NCI-H1694 (cell line): ENCODE results near the gene DOCK4.
A peak's percentile ranks its signal among the peaks of the same experiment; 100 is the strongest.

Source experiments
- DNase-seq: peaks from one replicate; lab custom pipeline; 2025; lab: John Stamatoyannopoulos, UW

DOCK4 gene

GRCh38 chr7:112007185-112007584 is 199.0 kb downstream of the DOCK4 start:
- DNase-seq: no peak

- no peak for DNase-seq
Observed at GRCh38 chr7:112006071-112006470, 200.1 kb downstream of the DOCK4 start.

- DNase-seq: no peak
Observed at GRCh38 chr7:112005205-112005775, 200.9 kb downstream of the DOCK4 start.

GRCh38 chr7:112001091-112001826 is 204.9 kb downstream of the DOCK4 start:
- no peak for DNase-seq

GRCh38 chr7:111998326-111998725 is 207.9 kb downstream of the DOCK4 start:
- DNase-seq: no peak

GRCh38 chr7:111997546-111997945 is 208.7 kb downstream of the DOCK4 start:
- no peak for DNase-seq

- no peak for DNase-seq
Observed at GRCh38 chr7:111992601-111993000, 213.6 kb downstream of the DOCK4 start.

- no peak for DNase-seq
Observed at GRCh38 chr7:111990643-111991042, 215.6 kb downstream of the DOCK4 start.

- no peak for DNase-seq
Observed at GRCh38 chr7:111987886-111988285, 218.3 kb downstream of the DOCK4 start.

- DNase-seq: no peak
Observed at GRCh38 chr7:111987115-111987826, 218.9 kb downstream of the DOCK4 start.

GRCh38 chr7:111986601-111987000 is 219.6 kb downstream of the DOCK4 start:
- DNase-seq: no peak

- no peak for DNase-seq
Observed at GRCh38 chr7:111985798-111986197, 220.4 kb downstream of the DOCK4 start.

GRCh38 chr7:111982804-111983203 is 223.4 kb downstream of the DOCK4 start:
- no peak for DNase-seq

- no peak for DNase-seq
Observed at GRCh38 chr7:111982133-111982532, 224.1 kb downstream of the DOCK4 start.

GRCh38 chr7:111980725-111981124 is 225.5 kb downstream of the DOCK4 start:
- peak; percentile 27 for DNase-seq

- no peak for DNase-seq
Observed at GRCh38 chr7:111975346-111975745, 230.9 kb downstream of the DOCK4 start.

GRCh38 chr7:111960984-111961383 is 245.2 kb downstream of the DOCK4 start:
- DNase-seq: no peak

- DNase-seq: no peak
Observed at GRCh38 chr7:111958896-111959295, 247.3 kb downstream of the DOCK4 start.

- DNase-seq: no peak
Observed at GRCh38 chr7:111958431-111958830, 247.8 kb downstream of the DOCK4 start.

- DNase-seq: no peak
Observed at GRCh38 chr7:111955616-111956015, 250.6 kb downstream of the DOCK4 start.

- no peak for DNase-seq
Observed at GRCh38 chr7:111954474-111955381, 251.5 kb downstream of the DOCK4 start.

GRCh38 chr7:111954056-111954455 is 252.1 kb downstream of the DOCK4 start:
- DNase-seq: no peak
